HFF-Myc (cell line): Measurements from ENCODE around the gene C16orf46.
"Not testable (repeated sequence)": the region's sequence is repeated elsewhere in the genome, so short reads cannot be mapped to it uniquely, and the experiment has no call there.

ENCODE experiments used
- DNase-seq: peaks from one replicate; pipeline ENCODE4 v3.0.0-alpha.2; 2011; ENCODE audit warnings: low read depth; ENCODE audit errors: extremely low read depth
- H3K4me3 ChIP-seq: replicated peaks from 2 replicates; pipeline ENCODE4 v1.5.1; 2011; ENCODE audit warnings: low read depth, mild to moderate bottlenecking, control low read depth, low read length
- CTCF ChIP-seq: IDR thresholded peaks from 2 replicates; pipeline ENCODE4 v1.5.1; 2012; ENCODE audit warnings: mild to moderate bottlenecking, low read depth, low read length, control low read depth; ENCODE audit errors: missing control alignments

The C16orf46 gene

GRCh38 chr16:81077076-81077940 is at the start of gene C16orf46:
TSS of gene C16orf46 (minus strand) at chr16:81077238. CDS start at chr16:81063955, 13,283 bp downstream.
- TF ChIP-seq CTCF: no peak
- H3K4me3 ChIP-seq: peak within 1 kb of the TSS; percentile 65
- peak; percentile 77 for DNase-seq

GRCh38 chr16:81123092-81123852 is 46.2 kb upstream of the C16orf46 start:
- H3K4me3 ChIP-seq: no peak overlapping the region
- no peak for TF ChIP-seq CTCF
- DNase-seq: no peak

DNA sequence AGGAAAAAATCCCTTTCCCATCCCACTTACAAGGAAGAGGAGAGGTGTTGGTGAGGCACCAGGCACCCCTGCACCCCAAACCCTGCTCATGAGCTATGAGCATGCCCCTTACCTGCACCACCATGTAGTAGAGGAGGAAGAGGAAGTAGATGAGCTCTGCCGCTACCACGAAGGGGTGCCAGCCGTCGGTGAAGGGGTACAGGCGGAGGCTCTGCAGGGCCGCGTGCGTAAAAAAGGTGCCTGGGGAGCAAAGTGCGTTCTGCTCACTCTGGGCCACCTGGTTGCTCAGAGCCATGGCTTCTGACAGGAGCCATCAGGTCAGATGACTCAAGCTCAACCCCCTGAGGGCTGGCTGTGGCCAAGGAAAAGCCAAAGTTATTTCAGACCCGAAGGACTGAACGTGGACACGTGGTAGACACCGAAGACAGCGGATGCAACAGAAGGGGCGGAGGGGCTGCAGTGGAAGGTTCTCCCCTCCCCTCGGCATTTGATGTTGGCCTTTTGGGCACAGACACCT is 44.5 kb upstream of the C16orf46 start:
- no peak for DNase-seq

GRCh38 chr16:81117436-81117835 is 40.4 kb upstream of the C16orf46 start:
- TF ChIP-seq CTCF: no peak
- no peak for DNase-seq
- no peak overlapping the region for H3K4me3 ChIP-seq

More for the DNA sequence above, 44.5 kb upstream of the C16orf46 start:
- no peak overlapping the region for H3K4me3 ChIP-seq
- no peak for TF ChIP-seq CTCF

- TF ChIP-seq CTCF: no peak
- no peak for DNase-seq
- no peak overlapping the region for H3K4me3 ChIP-seq
Observed at GRCh38 chr16:81116285-81116684, 39.2 kb upstream of the C16orf46 start.

DNA sequence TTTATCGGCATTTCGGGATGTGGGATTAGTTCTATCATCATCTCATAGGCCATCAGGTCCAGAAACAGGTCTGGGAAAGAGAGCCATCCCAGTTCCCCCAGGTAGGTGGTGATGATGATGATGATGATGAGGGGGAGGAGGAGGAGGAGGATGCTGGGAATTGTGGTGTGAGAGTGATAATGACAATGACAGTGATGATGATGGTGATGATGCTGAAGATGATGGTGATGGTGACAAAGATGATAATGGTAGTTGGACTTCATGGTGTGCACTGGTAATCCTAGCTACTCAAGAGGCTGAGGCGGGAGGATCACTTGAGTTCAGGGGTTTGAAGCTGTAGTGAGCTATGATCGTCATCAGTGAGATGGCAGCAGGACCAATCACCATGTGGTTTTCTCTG is 35.4 kb upstream of the C16orf46 start:
- no peak for DNase-seq
- H3K4me3 ChIP-seq: no peak overlapping the region
- TF ChIP-seq CTCF: no peak

DNA sequence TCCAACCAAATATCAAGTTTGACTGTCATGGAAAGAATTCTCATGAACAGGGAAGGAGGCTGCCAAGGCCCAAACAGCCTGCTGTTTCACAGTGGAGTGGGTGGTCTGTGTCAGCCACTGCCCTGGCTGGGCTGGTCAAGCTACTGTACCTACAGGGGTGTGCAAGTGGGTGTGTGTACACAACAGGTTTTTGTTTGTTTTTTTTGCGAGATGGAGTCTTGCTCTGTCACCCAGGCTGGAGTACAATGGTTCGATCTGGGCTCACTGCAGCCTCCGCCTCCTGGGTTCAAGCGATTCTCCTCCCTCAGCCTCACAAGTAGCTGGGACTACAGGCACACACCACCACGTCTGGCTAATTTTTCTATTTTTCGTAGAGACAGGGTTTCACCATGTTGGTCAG is 32.2 kb upstream of the C16orf46 start:
- DNase-seq, H3K4me3 ChIP-seq: not testable (repeated sequence)
